CD4-positive, alpha-beta memory T cell (primary cell): ENCODE data around the gene RAD52. TPM values are rescaled to one million over a fixed set of nuclear protein-coding genes. Genes with fewer than 3 reads are reported as not detected.

ENCODE experiments used
- CTCF ChIA-PET: fragments of 350-600 bp; sonication (Branson Sonifier 250); formaldehyde crosslinking; loops from one replicate; lab custom pipeline; 2021; ENCODE audit warnings: inconsistent platforms; ENCODE audit not compliant: partially characterized antibody; lab: Charles Lee
- POLR2A ChIA-PET: fragments of 350-600 bp; sonication (Branson Sonifier 250); formaldehyde crosslinking; loops from one replicate; lab custom pipeline; 2021; ENCODE audit not compliant: partially characterized antibody; lab: Charles Lee
- DNase-seq, 5 donors: peaks; one replicate each; pipeline versions ENCODE4 v3.0.0 to v3.0.0-alpha.2; 2020 to 2022; ENCODE audit warnings: mixed read lengths in 1 of 5
- H3K27ac ChIP-seq: one replicate; pipeline ENCODE4 v1.7.0; 2013; ENCODE audit warnings: low read depth, low read length
- H3K27me3 ChIP-seq: 2 replicates; pipeline ENCODE4 v1.7.0; 2013; ENCODE audit warnings: mild to moderate bottlenecking, low read length, moderate library complexity; ENCODE audit not compliant: insufficient read depth
- H3K36me3 ChIP-seq: 2 replicates; pipeline ENCODE4 v1.7.0; 2013; ENCODE audit warnings: mild to moderate bottlenecking, low read length, moderate library complexity; ENCODE audit not compliant: insufficient read depth
- H3K4me1 ChIP-seq: 2 replicates; pipeline ENCODE4 v1.7.0; 2013; ENCODE audit warnings: mild to moderate bottlenecking, low read length, moderate library complexity; ENCODE audit not compliant: insufficient read depth
- H3K4me3 ChIP-seq, 2 donors: one replicate each; pipeline ENCODE4 v1.7.0; 2013; ENCODE audit warnings: low read length in 2 of 2, mild to moderate bottlenecking in 1 of 2
- H3K9me3 ChIP-seq, 2 donors: one replicate each; pipeline ENCODE4 v1.7.0; 2013; ENCODE audit warnings: low read length in 2 of 2, control low read depth in 1 of 2; ENCODE audit not compliant: control insufficient read depth in 1 of 2
- H3K27ac Mint-ChIP-seq, 7 donors: one replicate each; pipeline ENCODE4 v1.8.0; 2020 to 2021; ENCODE audit warnings: mixed read lengths in 7 of 7, mild to moderate bottlenecking in 6 of 7, inconsistent platforms in 3 of 7, moderate library complexity in 3 of 7
- H3K27me3 Mint-ChIP-seq, 2 donors: one replicate each; pipeline ENCODE4 v1.8.0; 2020 to 2021; ENCODE audit warnings: mixed read lengths in 2 of 2
- H3K36me3 Mint-ChIP-seq, 2 donors: one replicate each; pipeline ENCODE4 v1.8.0; 2020 to 2021; ENCODE audit warnings: mixed read lengths in 2 of 2, inconsistent platforms in 1 of 2, mild to moderate bottlenecking in 1 of 2
- H3K4me1 Mint-ChIP-seq, 4 donors: one replicate each; pipeline ENCODE4 v1.8.0; 2020 to 2021; ENCODE audit warnings: mixed read lengths in 4 of 4, mild to moderate bottlenecking in 1 of 4
- H3K4me3 Mint-ChIP-seq, 8 donors: one replicate each; pipeline ENCODE4 v1.8.0; 2020 to 2021; ENCODE audit warnings: mixed read lengths in 8 of 8, mild to moderate bottlenecking in 7 of 8, moderate library complexity in 6 of 8, inconsistent platforms in 3 of 8
- H3K9me3 Mint-ChIP-seq, 8 donors: one replicate each; pipeline ENCODE4 v1.8.0; 2020 to 2021; ENCODE audit warnings: mixed read lengths in 8 of 8, mild to moderate bottlenecking in 5 of 8, inconsistent platforms in 3 of 8, moderate library complexity in 1 of 8
- intact Hi-C: fragments of 100-400 bp; cut with micrococcal nuclease; formaldehyde crosslinking; loops from one replicate; pipeline ENCODE4 v1.15.1; 2023
- polyA plus RNA-seq, 2 donors: library from polyadenylated mRNA; unstranded; fragments of 300-500 nt; fragmentation: Illumina TruSeq; gene quantifications; one replicate each; pipeline ENCODE4 v1.2.3, GENCODE V29; 2021
- total RNA-seq, 2 experiments: library from RNA; stranded (reverse); gene quantifications; one replicate each; pipeline ENCODE4 v1.2.3, GENCODE V29; 2021

Gene RAD52
- total and polyA plus RNA-seq, 4 experiments from 2014 or later = 0.26 to 31.5 (median 17.9) TPM

- no peak overlapping the region for H3K4me3 ChIP-seq
- ChIA-PET CTCF (interaction anchor here (1.1 to 1.7 kb wide), 2 partner anchors 16 to 47 kb away, joined by 3 to 4 read pairs; partner anchors contain the start of gene RAD52), POLR2A (no interaction called here)
- H3K9me3 Mint-ChIP-seq = no peaks in the 10 kb centered on the region
- H3K36me3 ChIP-seq = peaks cover 75% of the 10 kb centered on the region
- H3K27ac Mint-ChIP-seq = peak overlapping the region in 6 of 7 donors; percentile 26 to 70 (median 59)
- DNase-seq = no peak
- no peaks in the 10 kb centered on the region for H3K27me3 Mint-ChIP-seq
- no peak overlapping the region for H3K4me3 Mint-ChIP-seq
- intact Hi-C loops = no loop called here
- peaks cover 13% of the 10 kb centered on the region for H3K4me1 ChIP-seq
- no peaks in the 10 kb centered on the region for H3K9me3 ChIP-seq
- peaks cover 79 to 89% of the 10 kb centered on the region in 2 donors for H3K36me3 Mint-ChIP-seq
- peaks cover 15 to 46% (median 21%) of the 10 kb centered on the region in 4 donors for H3K4me1 Mint-ChIP-seq
- H3K27me3 ChIP-seq = no peaks in the 10 kb centered on the region
- no peak overlapping the region for H3K27ac ChIP-seq
Measured at GRCh38 chr12:903055-903454, 46.4 kb downstream of the RAD52 start.

- H3K36me3 Mint-ChIP-seq = peaks cover 79 to 89% of the 10 kb centered on the region in 2 donors
- no peak overlapping the region for H3K4me3 Mint-ChIP-seq
- H3K27me3 Mint-ChIP-seq = no peaks in the 10 kb centered on the region
- intact Hi-C loops = no loop called here
- peaks cover 13% of the 10 kb centered on the region for H3K4me1 ChIP-seq
- no peak overlapping the region for H3K27ac ChIP-seq
- peaks cover 14 to 43% (median 19%) of the 10 kb centered on the region in 4 donors for H3K4me1 Mint-ChIP-seq
- peaks cover 75% of the 10 kb centered on the region for H3K36me3 ChIP-seq
- H3K27me3 ChIP-seq = no peaks in the 10 kb centered on the region
- DNase-seq = no peak
- H3K9me3 ChIP-seq = no peaks in the 10 kb centered on the region
- POLR2A ChIA-PET = interaction anchor here (0.5 to 1.1 kb wide), 2 partner anchors 88 to 347 kb away, joined by 3 read pairs; no protein-coding TSS in a partner anchor
- CTCF ChIA-PET = interaction anchor here (1.1 kb wide), 1 partner anchor 15 kb away, joined by 3 read pairs; no protein-coding TSS in a partner anchor
- no peak overlapping the region for H3K4me3 ChIP-seq
- H3K27ac Mint-ChIP-seq = peak overlapping the region in 5 of 7 donors; percentile 26 to 72 (median 69)
- no peaks in the 10 kb centered on the region for H3K9me3 Mint-ChIP-seq
Measured at GRCh38 chr12:902581-902980, 46.9 kb downstream of the RAD52 start.

- peaks cover 57 to 80% of the 10 kb centered on the region in 2 donors for H3K36me3 Mint-ChIP-seq
- H3K27ac Mint-ChIP-seq = peak overlapping the region in 1 of 7 donors; percentile 19
Measured at GRCh38 chr12:897386-897785, 52.1 kb downstream of the RAD52 start.

GRCh38 chr12:896031-896430, 53.5 kb downstream of the RAD52 start:
- Mint-ChIP-seq H3K9me3 (no peaks in the 10 kb centered on the region), H3K27me3 (no peaks in the 10 kb centered on the region), H3K27ac (peak overlapping the region in 2 of 7 donors; percentile 4 to 41), H3K4me1 (peaks cover 0 to 1% (median 0%) of the 10 kb centered on the region in 4 donors), H3K36me3 (peaks cover 51 to 74% of the 10 kb centered on the region in 2 donors), H3K4me3 (no peak overlapping the region)
- H3K4me3 ChIP-seq = no peak overlapping the region
- no peaks in the 10 kb centered on the region for H3K27me3 ChIP-seq
- intact Hi-C loops = no loop called here
- ChIA-PET CTCF (no interaction called here), POLR2A (no interaction called here)
- no peaks in the 10 kb centered on the region for H3K4me1 ChIP-seq
- H3K36me3 ChIP-seq = peaks cover 42% of the 10 kb centered on the region
- no peak overlapping the region for H3K27ac ChIP-seq
- no peak for DNase-seq
- no peaks in the 10 kb centered on the region for H3K9me3 ChIP-seq

More at GRCh38 chr12:897386-897785, 52.1 kb downstream of the RAD52 start:
- POLR2A ChIA-PET = no interaction called here
- peaks cover 0 to 1% (median under 1%) of the 10 kb centered on the region in 4 donors for H3K4me1 Mint-ChIP-seq
- no peak for DNase-seq
- Histone ChIP-seq H3K27me3 (no peaks in the 10 kb centered on the region), H3K4me1 (no peaks in the 10 kb centered on the region), H3K9me3 (no peaks in the 10 kb centered on the region), H3K27ac (no peak overlapping the region), H3K4me3 (no peak overlapping the region), H3K36me3 (peaks cover 55% of the 10 kb centered on the region)
- CTCF ChIA-PET = no interaction called here
- H3K4me3 Mint-ChIP-seq = no peak overlapping the region
- intact Hi-C loops = no loop called here
- no peaks in the 10 kb centered on the region for H3K9me3 Mint-ChIP-seq
- no peaks in the 10 kb centered on the region for H3K27me3 Mint-ChIP-seq

DNA sequence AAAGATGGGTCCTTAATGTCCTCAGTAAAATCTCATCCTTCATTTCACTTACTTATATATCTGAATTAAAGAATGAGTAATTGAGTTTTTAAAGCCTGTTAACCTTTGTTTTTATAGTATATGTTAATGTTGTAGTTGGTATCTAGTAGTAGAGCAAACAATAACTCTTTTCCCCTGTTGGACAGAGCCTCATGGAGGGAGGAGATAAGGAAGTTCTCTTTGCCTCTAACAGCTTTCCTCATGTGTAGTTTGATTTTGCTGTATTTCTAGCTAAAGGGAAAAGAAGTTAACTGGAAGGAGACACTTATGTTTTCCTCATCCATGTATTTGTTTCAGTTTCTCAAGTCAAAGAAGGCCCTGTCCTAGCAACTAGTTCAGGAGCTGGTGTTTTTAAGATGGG, 55.3 kb downstream of the RAD52 start:
- H3K9me3 Mint-ChIP-seq = no peaks in the 10 kb centered on the region
- Histone ChIP-seq H3K4me1 (no peaks in the 10 kb centered on the region), H3K9me3 (no peaks in the 10 kb centered on the region), H3K27me3 (no peaks in the 10 kb centered on the region), H3K4me3 (no peak overlapping the region), H3K36me3 (peaks cover 32% of the 10 kb centered on the region), H3K27ac (no peak overlapping the region)
- intact Hi-C loops = no loop called here
- CTCF ChIA-PET = interaction anchor here (1.4 kb wide), 1 partner anchor 286 kb away, joined by 3 read pairs; no protein-coding TSS in a partner anchor
- DNase-seq = no peak
- no peaks in the 10 kb centered on the region for H3K27me3 Mint-ChIP-seq
- H3K4me3 Mint-ChIP-seq = no peak overlapping the region
- peaks cover 47 to 71% of the 10 kb centered on the region in 2 donors for H3K36me3 Mint-ChIP-seq
- POLR2A ChIA-PET = no interaction called here
- H3K27ac Mint-ChIP-seq = peak overlapping the region in 2 of 7 donors; percentile 29 to 61
- peaks cover 0 to 1% (median 0%) of the 10 kb centered on the region in 4 donors for H3K4me1 Mint-ChIP-seq

- peak overlapping the region in 1 of 7 donors; percentile 26 for H3K27ac Mint-ChIP-seq
Measured at GRCh38 chr12:886206-886605, 63.3 kb downstream of the RAD52 start.

DNA sequence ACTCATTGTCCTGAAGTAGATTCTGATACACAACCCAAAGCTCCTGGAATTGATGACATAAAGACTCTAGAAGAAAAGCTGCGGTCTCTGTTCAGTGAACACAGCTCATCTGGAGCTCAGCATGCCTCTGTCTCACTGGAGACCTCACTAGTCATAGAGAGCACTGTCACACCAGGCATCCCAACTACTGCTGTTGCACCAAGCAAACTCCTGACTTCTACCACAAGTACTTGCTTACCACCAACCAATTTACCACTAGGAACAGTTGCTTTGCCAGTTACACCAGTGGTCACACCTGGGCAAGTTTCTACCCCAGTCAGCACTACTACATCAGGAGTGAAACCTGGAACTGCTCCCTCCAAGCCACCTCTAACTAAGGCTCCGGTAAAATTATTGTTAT, 63.8 kb downstream of the RAD52 start:
- H3K27ac ChIP-seq = no peak overlapping the region

More at GRCh38 chr12:886206-886605, 63.3 kb downstream of the RAD52 start:
- H3K9me3 ChIP-seq = no peaks in the 10 kb centered on the region
- no peak overlapping the region for H3K27ac ChIP-seq
- H3K4me1 ChIP-seq = no peaks in the 10 kb centered on the region
- ChIA-PET CTCF (interaction anchor here (1.0 kb wide), 1 partner anchor 317 kb away, joined by 5 read pairs; no protein-coding TSS in a partner anchor), POLR2A (no interaction called here)
- no peaks in the 10 kb centered on the region for H3K27me3 ChIP-seq
- Mint-ChIP-seq H3K4me3 (peak overlapping the region in 1 of 8 donors; percentile 51), H3K36me3 (peaks cover 76 to 88% of the 10 kb centered on the region in 2 donors), H3K4me1 (no peaks in the 10 kb centered on the region), H3K27me3 (no peaks in the 10 kb centered on the region), H3K9me3 (peaks cover 0 to 2% (median 0%) of the 10 kb centered on the region in 8 donors)
- intact Hi-C loops = loop anchor here (5.0 kb wide), 1 partner anchor 61 kb away; the partner anchor contains the start of gene RAD52
- H3K36me3 ChIP-seq = peaks cover 73% of the 10 kb centered on the region
- H3K4me3 ChIP-seq = no peak overlapping the region
- DNase-seq = no peak

More for the DNA sequence above, 63.8 kb downstream of the RAD52 start:
- intact Hi-C loops = loop anchor here (5.0 kb wide), 1 partner anchor 62 kb away; the partner anchor contains the start of gene RAD52
- H3K27me3 Mint-ChIP-seq = no peaks in the 10 kb centered on the region
- H3K4me3 Mint-ChIP-seq = no peak overlapping the region
- POLR2A ChIA-PET = no interaction called here
- H3K4me1 Mint-ChIP-seq = peaks cover 0 to 1% (median 0%) of the 10 kb centered on the region in 4 donors
- Histone ChIP-seq H3K4me3 (no peak overlapping the region), H3K9me3 (no peaks in the 10 kb centered on the region), H3K4me1 (no peaks in the 10 kb centered on the region), H3K36me3 (peaks cover 78% of the 10 kb centered on the region), H3K27me3 (no peaks in the 10 kb centered on the region)
- no peak for DNase-seq
- peaks cover 0 to 2% (median 0%) of the 10 kb centered on the region in 8 donors for H3K9me3 Mint-ChIP-seq
- peaks cover 77 to 91% of the 10 kb centered on the region in 2 donors for H3K36me3 Mint-ChIP-seq
- peak overlapping the region in 3 of 7 donors; percentile 29 to 64 (median 43) for H3K27ac Mint-ChIP-seq
- CTCF ChIA-PET = interaction anchor here (1.0 kb wide), 1 partner anchor 317 kb away, joined by 5 read pairs; no protein-coding TSS in a partner anchor
